SW 1271 (cell line): ENCODE measurements around the gene CD300H.
A peak's percentile ranks its signal among the peaks of the same experiment; 100 is the strongest.

ENCODE experiments used
- DNase-seq, 2 experiments: peaks; one replicate each; lab custom pipeline; 2025; lab: John Stamatoyannopoulos, UW

The CD300H gene

GRCh38 chr17:74567397-74567796, at the start of gene CD300H:
Gene CD300H, minus strand, starts transcription at chr17:74567509.
- no peak for DNase-seq

- no peak for DNase-seq
Observed at GRCh38 chr17:74616696-74617095, 49.4 kb upstream of the CD300H start.

- DNase-seq = no peak
Observed at GRCh38 chr17:74612046-74612445, 44.7 kb upstream of the CD300H start.

- no peak for DNase-seq
Observed at GRCh38 chr17:74610108-74610507, 42.8 kb upstream of the CD300H start.

- no peak for DNase-seq
Observed at GRCh38 chr17:74608511-74608910, 41.2 kb upstream of the CD300H start.

- no peak for DNase-seq
Observed at GRCh38 chr17:74607221-74607620, 39.9 kb upstream of the CD300H start.

- DNase-seq = no peak
Observed at GRCh38 chr17:74606050-74606449, 38.7 kb upstream of the CD300H start.

GRCh38 chr17:74605361-74605760, 38.1 kb upstream of the CD300H start:
- DNase-seq = peak in 1 of 2 experiments; percentile 17

- DNase-seq = no peak
Observed at GRCh38 chr17:74604761-74605160, 37.5 kb upstream of the CD300H start.

GRCh38 chr17:74604200-74604599, 36.9 kb upstream of the CD300H start:
- no peak for DNase-seq

GRCh38 chr17:74603746-74604145, 36.4 kb upstream of the CD300H start:
- DNase-seq = no peak

- no peak for DNase-seq
Observed at GRCh38 chr17:74603037-74603635, 35.8 kb upstream of the CD300H start.

- DNase-seq = peak in 1 of 2 experiments; percentile 47
Observed at GRCh38 chr17:74601944-74602572, 34.7 kb upstream of the CD300H start.

- no peak for DNase-seq
Observed at GRCh38 chr17:74599448-74599939, 32.2 kb upstream of the CD300H start.

GRCh38 chr17:74599023-74599399, 31.7 kb upstream of the CD300H start:
- DNase-seq = no peak

GRCh38 chr17:74598346-74599022, 31.2 kb upstream of the CD300H start:
- no peak for DNase-seq

GRCh38 chr17:74597069-74597790, 29.9 kb upstream of the CD300H start:
- no peak for DNase-seq

- DNase-seq = no peak
Observed at GRCh38 chr17:74595037-74595750, 27.9 kb upstream of the CD300H start.

GRCh38 chr17:74592087-74592990, 25.0 kb upstream of the CD300H start, which contains the start of gene CD300LD:
Gene CD300LD, minus strand, starts transcription at chr17:74592283. Its CDS starts 81 bp downstream, at chr17:74592202.
- no peak for DNase-seq

- DNase-seq = no peak
Observed at GRCh38 chr17:74591503-74591902, 24.2 kb upstream of the CD300H start.

GRCh38 chr17:74585711-74586110, 18.4 kb upstream of the CD300H start:
- no peak for DNase-seq
